HepG2 (cell line): ENCODE measurements around the gene C1QTNF5. TPM values are rescaled to one million over a fixed set of nuclear protein-coding genes. Genes with fewer than 3 reads are reported as not detected.
A peak's percentile ranks its signal among the peaks of the same experiment; 100 is the strongest.

Experiments used
- AGO1 ChIP-seq: fragments of 200-400 bp; formaldehyde crosslinking; IDR thresholded peaks from 2 replicates; pipeline ENCODE4 v1.6.1; 2017; ENCODE audit warnings: mild to moderate bottlenecking, low read depth, low read length, moderate library complexity; ENCODE audit not compliant: poor library complexity, severe bottlenecking
- ARNT2 ChIP-seq: sonication (generic); formaldehyde crosslinking; IDR thresholded peaks from 2 replicates; pipeline ENCODE4 v1.8.0; 2022; ENCODE audit warnings: mild to moderate bottlenecking, low read depth, missing genetic modification reagents, moderate library complexity
- CREB3 ChIP-seq: sonication (generic); formaldehyde crosslinking; IDR thresholded peaks from 2 replicates; pipeline ENCODE4 v1.5.0; 2020; ENCODE audit warnings: missing genetic modification reagents
- DZIP1 ChIP-seq: sonication (generic); formaldehyde crosslinking; IDR thresholded peaks from 2 replicates; pipeline ENCODE4 v1.5.0; 2020; ENCODE audit warnings: mild to moderate bottlenecking, missing genetic modification reagents
- FOXJ3 ChIP-seq: sonication (generic); formaldehyde crosslinking; IDR thresholded peaks from 2 replicates; pipeline ENCODE4 v1.4.0; 2020; ENCODE audit warnings: missing genetic modification reagents, mild to moderate bottlenecking, borderline replicate concordance
- IRF9 ChIP-seq: sonication (generic); formaldehyde crosslinking; IDR thresholded peaks from 2 replicates; pipeline ENCODE4 v1.8.0; 2022; ENCODE audit warnings: missing genetic modification reagents, mild to moderate bottlenecking, borderline replicate concordance
- KAT8 ChIP-seq: IDR thresholded peaks from 2 replicates; pipeline ENCODE4 v1.6.1; 2016; ENCODE audit warnings: missing genetic modification reagents, missing compliant biosample characterization
- MAFK ChIP-seq, 2 experiments: IDR thresholded peaks in 1 of 2; conservative IDR thresholded peaks in 1 of 2; 2 replicates each; pipeline ENCODE4 v1.6.1; 2011; ENCODE audit warnings: improper control_type of control experiment in 2 of 2, low read length in 2 of 2
- MED8 ChIP-seq: sonication (generic); formaldehyde crosslinking; IDR thresholded peaks from 2 replicates; pipeline ENCODE4 v1.8.1; 2023; ENCODE audit warnings: mild to moderate bottlenecking, missing genetic modification reagents; ENCODE audit not compliant: insufficient replicate concordance
- PCBP2 ChIP-seq: fragments of 200-400 bp; formaldehyde crosslinking; optimal IDR thresholded peaks from 2 replicates; pipeline ENCODE3; 2018; ENCODE audit warnings: low read length, low read depth; ENCODE audit not compliant: poor library complexity, severe bottlenecking
- RBM22 ChIP-seq: fragments of 200-400 bp; formaldehyde crosslinking; optimal IDR thresholded peaks from 2 replicates; pipeline ENCODE3; 2017; ENCODE audit warnings: mild to moderate bottlenecking, low read length, moderate library complexity
- RORA ChIP-seq: sonication (generic); formaldehyde crosslinking; IDR thresholded peaks from 2 replicates; pipeline ENCODE4 v1.5.0; 2020; ENCODE audit warnings: mild to moderate bottlenecking, missing genetic modification reagents, moderate library complexity
- SETDB1 ChIP-seq: sonication (generic); formaldehyde crosslinking; IDR thresholded peaks from 2 replicates; pipeline ENCODE4 v1.5.1; 2020; ENCODE audit warnings: missing genetic modification reagents, mild to moderate bottlenecking, borderline replicate concordance
- SIN3B ChIP-seq: fragments of 150-350 bp; IDR thresholded peaks from 2 replicates; pipeline ENCODE4 v1.6.1; 2014; ENCODE audit warnings: low read length
- SRSF4 ChIP-seq: fragments of 200-400 bp; formaldehyde crosslinking; IDR thresholded peaks from one replicate; pipeline ENCODE4 v1.6.1; 2018; ENCODE audit warnings: mild to moderate bottlenecking, low read depth, low read length, moderate library complexity; ENCODE audit not compliant: poor library complexity, severe bottlenecking
- STAT5B ChIP-seq: sonication (generic); formaldehyde crosslinking; IDR thresholded peaks from 2 replicates; pipeline ENCODE4 v1.4.0; 2020; ENCODE audit warnings: missing genetic modification reagents
- ZNF280B ChIP-seq: sonication (generic); formaldehyde crosslinking; IDR thresholded peaks from 2 replicates; pipeline ENCODE4 v1.5.0; 2020; ENCODE audit warnings: missing genetic modification reagents, mild to moderate bottlenecking, borderline replicate concordance
- ZNF335 ChIP-seq: sonication (generic); formaldehyde crosslinking; IDR thresholded peaks from 2 replicates; pipeline ENCODE4 v1.4.0; 2020; ENCODE audit warnings: missing genetic modification reagents
- ZNF33A ChIP-seq: sonication (generic); formaldehyde crosslinking; IDR thresholded peaks from 2 replicates; pipeline ENCODE4 v1.5.1; 2020; ENCODE audit warnings: missing genetic modification reagents, mild to moderate bottlenecking, moderate library complexity, borderline replicate concordance
- ZNF350 ChIP-seq: sonication (generic); formaldehyde crosslinking; IDR thresholded peaks from 2 replicates; pipeline ENCODE4 v1.4.0; 2020; ENCODE audit warnings: mild to moderate bottlenecking, low read depth, missing genetic modification reagents, borderline replicate concordance
- ZNF790 ChIP-seq: sonication (generic); formaldehyde crosslinking; IDR thresholded peaks from 2 replicates; pipeline ENCODE4 v1.8.0; 2022; ENCODE audit warnings: missing genetic modification reagents, mild to moderate bottlenecking, borderline replicate concordance
- polyA plus RNA-seq, 8 experiments: library from polyadenylated mRNA; depleted of rRNA in 3 of 8; stranded (reverse) in 7 of 8; unstranded in 1 of 8; fragments of >200 nt; fragmentation: Illumina TruSeq in 4 of 8; extraction: Trizol in 4 of 8; gene quantifications; 2 replicates each; pipeline versions ENCODE4 v1.2.1 to v1.2.3, GENCODE V29; 2011 to 2016; ENCODE audit warnings: low read depth in 4 of 8, missing spikeins in 1 of 8, mixed read lengths in 1 of 8; ENCODE audit not compliant: insufficient read depth in 1 of 8
- total RNA-seq, 5 experiments: library from RNA; depleted of rRNA; stranded (reverse); fragments of >200 nt; fragmentation: Illumina TruSeq; extraction: Trizol; gene quantifications; 2 replicates each; pipeline ENCODE4 v1.2.3, GENCODE V29; 2016; ENCODE audit warnings: low read depth in 1 of 5

The C1QTNF5 gene
- total and polyA plus RNA-seq, 2 of the 13 experiments (the other 11 are each of a cell fraction or from before 2014, with no cell fraction given), result 0.86 to 1.2 TPM

GRCh38 chr11:119339589-119340334 lies 921 bp downstream of the C1QTNF5 start (continued):
- TF ChIP-seq AGO1 (peak; percentile 70), RBM22 (no peak), SRSF4 (no peak), MAFK (conservative IDR thresholded peaks at IDR 0.05 in 1 of 2, IDR thresholded peaks at IDR 0.05 in 1 of 2; ENCODE audit: low read length in 2 of 2) (no peak), ZNF33A (CRISPR knock-in tag) (no peak), ZNF790 (CRISPR knock-in tag) (peak; percentile 36; the same call in 1 of the 2 replicates), ZNF280B (CRISPR knock-in tag) (no peak), MED8 (CRISPR knock-in tag) (no peak), ARNT2 (CRISPR knock-in tag) (no peak), DZIP1 (CRISPR knock-in tag) (no peak), CREB3 (CRISPR knock-in tag) (0 out of 2 replicates have a peak, but pooled peaks have one; percentile 40), IRF9 (no peak), ZNF350 (CRISPR knock-in tag) (no peak), STAT5B (no peak), KAT8 (CRISPR knock-in tag) (peak; percentile 21; the same call in 1 of the 2 replicates), ZNF335 (CRISPR knock-in tag) (no peak), SETDB1 (no peak), RORA (no peak), SIN3B (no peak), FOXJ3 (CRISPR knock-in tag) (no peak), PCBP2 (no peak)
